Ectodermal cell (in vitro differentiated cells): Measurements from ENCODE around the gene SAMM50.

Experiments used
- H3K27ac ChIP-seq: 2 replicates; pipeline ENCODE4 v1.7.0; 2013; ENCODE audit warnings: mild to moderate bottlenecking, low read depth, low read length; ENCODE audit not compliant: insufficient read depth, poor library complexity, severe bottlenecking
- H3K27me3 ChIP-seq: 2 replicates; pipeline ENCODE4 v1.7.0; 2013; ENCODE audit warnings: mild to moderate bottlenecking, low read length; ENCODE audit not compliant: insufficient read depth, control insufficient read depth, poor library complexity, severe bottlenecking
- H3K36me3 ChIP-seq: one replicate; pipeline ENCODE4 v1.7.0; 2013; ENCODE audit warnings: low read length; ENCODE audit not compliant: control insufficient read depth, insufficient read depth
- H3K4me1 ChIP-seq: one replicate; pipeline ENCODE4 v1.7.0; 2013; ENCODE audit warnings: low read length; ENCODE audit not compliant: control insufficient read depth, insufficient read depth
- H3K4me3 ChIP-seq: 2 replicates; pipeline ENCODE4 v1.7.0; 2013; ENCODE audit warnings: low read depth, low read length, control low read depth; ENCODE audit not compliant: insufficient read depth
- H3K9me3 ChIP-seq: 2 replicates; pipeline ENCODE4 v1.7.0; 2013; ENCODE audit warnings: mild to moderate bottlenecking, low read length, moderate library complexity; ENCODE audit not compliant: control insufficient read depth
- WGBS, 2 experiments: methylation state at CpG; one replicate each; pipeline ENCODE4 v1.1.7; 2013; ENCODE audit warnings: missing lambda C conversion rate in 2 of 2; 5-methylcytosine and 5-hydroxymethylcytosine counted together

SAMM50 gene

DNA sequence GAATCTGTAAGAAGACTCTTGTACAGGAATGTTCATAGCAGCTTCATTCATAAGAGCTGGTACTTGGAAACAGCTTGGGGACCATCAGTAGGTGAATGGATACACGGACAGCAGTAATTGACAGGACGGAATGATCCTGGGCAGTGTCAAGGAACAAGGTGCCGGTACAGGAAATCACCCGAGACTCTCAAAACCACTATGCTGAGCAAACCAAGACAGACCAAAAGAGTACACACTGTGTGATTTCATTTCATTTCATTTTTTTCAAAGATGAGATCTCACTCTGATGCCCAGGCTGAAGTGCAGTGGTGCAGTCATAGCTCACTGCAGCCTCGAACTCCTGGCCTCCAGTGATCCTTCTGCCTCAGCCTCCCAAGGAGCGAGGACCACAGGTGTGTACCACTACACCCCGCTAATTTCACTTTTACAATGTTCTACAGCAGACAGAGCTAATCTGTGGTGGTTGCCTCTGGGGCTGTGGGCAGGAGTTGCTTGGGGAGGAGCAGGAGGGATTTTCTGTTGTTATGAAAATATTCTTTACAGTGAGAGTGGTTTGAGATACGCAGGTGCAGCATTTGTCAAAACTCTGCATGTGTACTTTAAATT is 84.4 kb downstream of the SAMM50 start:
- 94 to 95% methylated on average over 8 of the region's 8 CpGs for WGBS, 2 experiments
- H3K4me3 ChIP-seq, result no peak overlapping the region

GRCh38 chr22:44042249-44043218 is 87.3 kb downstream of the SAMM50 start:
- no peaks in the 10 kb centered on the region for H3K9me3 ChIP-seq
- WGBS, 2 experiments, result 94 to 95% methylated on average over 20 of the region's 20 CpGs
- no peaks in the 10 kb centered on the region for H3K27me3 ChIP-seq
- no peak overlapping the region for H3K27ac ChIP-seq
- H3K4me1 ChIP-seq, result no peaks in the 10 kb centered on the region
- H3K4me3 ChIP-seq, result no peak overlapping the region
- H3K36me3 ChIP-seq, result no peaks in the 10 kb centered on the region

More for the DNA sequence above, 84.4 kb downstream of the SAMM50 start:
- Histone ChIP-seq H3K36me3 (no peaks in the 10 kb centered on the region), H3K27me3 (no peaks in the 10 kb centered on the region), H3K4me1 (no peaks in the 10 kb centered on the region), H3K27ac (no peak overlapping the region), H3K9me3 (no peaks in the 10 kb centered on the region)

GRCh38 chr22:44045145-44045544 is 89.9 kb downstream of the SAMM50 start:
- WGBS, 2 experiments, result 83 to 88% methylated on average over 1 of the region's 1 CpG
- H3K27me3 ChIP-seq, result no peaks in the 10 kb centered on the region
- H3K36me3 ChIP-seq, result no peaks in the 10 kb centered on the region
- H3K4me3 ChIP-seq, result no peak overlapping the region
- no peaks in the 10 kb centered on the region for H3K9me3 ChIP-seq
- no peak overlapping the region for H3K27ac ChIP-seq
- peaks cover 8% of the 10 kb centered on the region for H3K4me1 ChIP-seq
